Astrocyte (in vitro differentiated cells and primary cell): ENCODE results near the gene IQSEC3.

Source experiments
- CTCF ChIP-seq: IDR thresholded peaks from 2 replicates; pipeline ENCODE4 v1.5.1; 2011; ENCODE audit warnings: low read depth, mild to moderate bottlenecking, inconsistent platforms, low read length, moderate library complexity; ENCODE audit not compliant: insufficient read depth
- EZH2 ChIP-seq: IDR thresholded peaks from 2 replicates; pipeline ENCODE4 v1.6.1; 2012; ENCODE audit warnings: mild to moderate bottlenecking, low read length, inconsistent platforms; ENCODE audit not compliant: insufficient read depth

GRCh38 chr12:226401-226800 lies 159.8 kb downstream of the IQSEC3 start:
- TF ChIP-seq CTCF (no peak), EZH2 (no peak)
